ENCODE data around the gene ITGB5. TPM values are rescaled to one million over a fixed set of nuclear protein-coding genes. Genes with fewer than 3 reads are reported as not detected.

Gene ITGB5
- total and polyA plus RNA-seq, 2 donors (not counting 3 experiments of a cell fraction or from before 2014, with no cell fraction given): 144 to 170 TPM

- Histone ChIP-seq H3K27me3 (ENCODE audit: control insufficient read depth in 2 of 2, insufficient read depth in 2 of 2, low read length in 2 of 2) (peaks cover 0 to 3% of the 10 kb centered on the region in 2 experiments), H3K79me2 (ENCODE audit: control insufficient read depth, insufficient read depth, low read length) (no peaks in the 10 kb centered on the region), H2AFZ (ENCODE audit: low read depth, low read length) (peak overlapping the region; percentile 24), H3K4me2 (ENCODE audit: insufficient read depth, low read length) (no peak overlapping the region), H3K27ac (ENCODE audit: insufficient read depth, low read depth, low read length) (no peak overlapping the region), H3K36me3 (ENCODE audit: control insufficient read depth in 2 of 2, extremely low read depth in 1 of 2, insufficient read depth in 2 of 2, low read length in 2 of 2) (no peaks in the 10 kb centered on the region), H3K9me1 (replicated peaks; ENCODE audit: control insufficient read depth, extremely low read depth, insufficient read depth, low read length) (no peaks in the 10 kb centered on the region), H3K9ac (replicated peaks; ENCODE audit: extremely low read depth, insufficient read depth, low read length) (no peak overlapping the region), H3K9me3 (replicated peaks; ENCODE audit: control insufficient read depth, insufficient read depth, low read length) (no peaks in the 10 kb centered on the region), H4K20me1 (replicated peaks; ENCODE audit: control insufficient read depth, extremely low read depth, insufficient read depth, low read length) (no peaks in the 10 kb centered on the region), H3K4me1 (ENCODE audit: control insufficient read depth, extremely low read depth, insufficient read depth, low read length) (no peaks in the 10 kb centered on the region), H3K4me3 (replicated peaks in 1 of 3; ENCODE audit: insufficient read depth in 1 of 3, low read depth in 1 of 3, low read length in 3 of 3) (no peak overlapping the region)
- no TSS peak for BruUV-seq (replicated peaks)
- DNase-seq (ENCODE audit: low read depth, low spot score): peak; percentile 74
- CTCF ChIA-PET: interaction anchor here (0.6 to 4.1 kb wide), 25 partner anchors 10 to 656 kb away, joined by 3 to 47 read pairs (median 4); no protein-coding TSS in a partner anchor
- dilution Hi-C loops (cut with MboI; ENCODE audit: extremely low pct_ligation_motif_present, low sequenced_read_pairs) (no loop called here), intact Hi-C loops (cut with micrococcal nuclease) (loop anchor here (1.0 to 5.0 kb wide), 7 partner anchors 59 to 657 kb away; partner anchors contain the start of gene HEG1)
- TF ChIP-seq EZH2 (IDR thresholded peaks at IDR 0.05; ENCODE audit: borderline replicate concordance, low read depth, low read length, severe bottlenecking) (no peak), MAX (IDR thresholded peaks at IDR 0.05; ENCODE audit: insufficient read depth, insufficient read length) (no peak), JUN (IDR thresholded peaks at IDR 0.05; ENCODE audit: borderline replicate concordance, insufficient read depth, insufficient read length, low read depth) (no peak), GATA2 (IDR thresholded peaks at IDR 0.05; ENCODE audit: insufficient read depth, insufficient read length, low read depth, low read length) (no peak), POLR2AphosphoS5 (IDR thresholded peaks at IDR 0.05; ENCODE audit: insufficient read depth, low read depth, low read length) (no peak), POLR2A (IDR thresholded peaks at IDR 0.05; ENCODE audit: low read depth, low read length) (no peak), MYC (IDR thresholded peaks at IDR 0.05; ENCODE audit: low read depth, low read length) (no peak), CTCF (IDR thresholded peaks at IDR 0.05; ENCODE audit: extremely low read depth in 1 of 2, insufficient read depth in 1 of 2, low read depth in 1 of 2, low read length in 2 of 2) (peak; percentile 69 to 74)
- POLR2A ChIA-PET: interaction anchor here (0.7 kb wide), 1 partner anchor 238 kb away, joined by 10 read pairs; no protein-coding TSS in a partner anchor
- FAIRE-seq: peak; percentile 99
Observed at GRCh38 chr3:124928333-124929202, 41.4 kb upstream of the ITGB5 start.

Measured in endothelial cell of umbilical vein (primary cell).